GM19328 (cell line): ENCODE results near the gene DCC.

Experiments
- ATAC-seq: cut with Tn5 transposase; IDR thresholded peaks from one replicate; pipeline ENCODE4 v1.9.1; 2021; ENCODE audit warnings: mild to moderate bottlenecking, moderate library complexity; ENCODE audit not compliant: unreplicated experiment

Gene DCC

DNA sequence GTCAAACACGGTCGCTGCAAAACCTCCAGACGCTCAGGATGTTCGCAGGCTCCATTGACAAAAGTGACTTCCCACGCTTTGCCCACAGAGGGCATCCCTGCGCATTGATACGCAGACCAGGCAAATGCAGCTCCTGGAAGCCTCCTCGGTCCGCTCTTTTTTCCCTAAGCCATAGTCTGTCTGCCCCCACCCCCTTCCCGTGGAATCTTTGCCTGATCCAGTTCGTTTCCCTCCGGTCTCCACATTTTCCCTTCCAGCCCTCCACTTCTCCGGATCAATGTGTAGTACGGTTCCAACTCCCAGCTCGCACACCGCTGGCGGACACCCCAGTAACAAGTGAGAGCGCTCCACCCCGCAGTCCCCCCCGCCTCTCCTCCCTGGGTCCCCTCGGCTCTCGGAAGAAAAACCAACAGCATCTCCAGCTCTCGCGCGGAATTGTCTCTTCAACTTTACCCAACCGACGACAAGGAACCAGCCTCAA lies at the start of gene DCC:
TSS of gene DCC (plus strand) at position 307 of the 481 bp plus-strand sequence. CDS start 591 bp downstream, outside the sequence.
- no peak for ATAC-seq

GRCh38 chr18:52310651-52311050 lies 29.3 kb upstream of the DCC start:
- ATAC-seq = no peak

- no peak for ATAC-seq
These were observed 28.7 kb upstream of the DCC start for GRCh38 chr18:52311331-52311730.

DNA sequence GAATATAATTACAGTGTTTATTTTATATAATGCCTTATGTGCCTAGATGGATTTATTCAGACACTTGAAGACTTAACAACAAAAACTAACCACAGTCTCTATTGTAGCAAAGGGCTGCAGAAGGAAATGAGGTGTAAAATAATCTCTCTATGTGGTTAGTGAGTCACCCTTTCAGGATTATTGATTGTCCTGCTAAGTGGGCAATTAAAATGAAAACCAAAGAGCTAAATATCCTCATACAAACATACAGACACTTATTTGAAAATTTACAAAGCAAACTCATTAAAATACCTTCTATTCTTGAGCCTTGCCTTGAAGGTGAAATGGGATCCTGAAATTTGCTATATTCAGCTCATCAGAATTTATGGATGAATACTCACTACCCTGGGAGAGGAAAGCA lies 27.7 kb upstream of the DCC start:
- no peak for ATAC-seq

DNA sequence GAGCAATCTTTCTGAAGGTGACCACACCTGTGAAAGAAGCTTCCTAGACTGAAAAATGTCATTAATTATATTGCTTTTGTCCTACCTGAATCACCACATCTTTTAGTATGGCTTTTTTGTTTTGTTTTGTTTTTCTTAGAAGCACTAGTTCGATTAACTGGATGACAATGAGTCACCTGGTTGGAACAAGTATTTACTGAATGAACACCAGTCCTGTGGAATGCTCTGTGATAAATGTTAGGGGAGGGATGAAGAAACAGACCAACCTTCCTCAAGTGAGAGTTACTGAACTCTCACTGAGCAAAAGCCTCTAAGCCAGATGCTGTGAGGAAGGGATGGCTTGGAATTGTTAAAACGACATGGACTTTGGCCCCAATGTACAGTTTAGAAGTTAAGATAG lies 26.8 kb upstream of the DCC start:
- no peak for ATAC-seq

DNA sequence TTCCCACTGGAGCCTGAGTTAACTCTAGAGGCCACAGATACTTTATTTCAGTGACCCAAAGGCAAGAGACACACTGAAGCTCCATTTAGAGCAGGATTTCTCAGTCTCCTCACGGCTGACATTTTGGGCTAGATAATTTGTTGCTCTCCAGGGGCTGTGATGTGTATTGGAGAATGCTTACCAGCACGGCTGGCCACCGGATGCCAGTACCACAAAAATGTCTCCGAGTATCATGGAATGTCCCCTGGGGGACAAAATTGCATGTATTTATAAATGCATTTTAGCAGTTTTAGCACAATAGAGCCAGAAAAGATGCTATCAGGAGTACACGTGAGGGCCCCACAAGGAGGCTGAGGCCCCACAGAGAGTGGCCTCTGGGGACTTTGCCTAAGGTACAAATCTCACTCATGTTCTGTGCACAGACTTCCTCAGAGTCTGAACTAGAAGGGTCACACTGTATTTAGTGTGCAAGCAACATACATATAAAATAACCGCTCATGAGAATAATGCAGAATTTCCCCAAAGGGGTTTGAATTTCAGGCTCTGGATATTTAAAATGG lies 20.5 kb upstream of the DCC start:
- ATAC-seq = no peak

GRCh38 chr18:52322307-52322706 lies 17.7 kb upstream of the DCC start:
- ATAC-seq = no peak

DNA sequence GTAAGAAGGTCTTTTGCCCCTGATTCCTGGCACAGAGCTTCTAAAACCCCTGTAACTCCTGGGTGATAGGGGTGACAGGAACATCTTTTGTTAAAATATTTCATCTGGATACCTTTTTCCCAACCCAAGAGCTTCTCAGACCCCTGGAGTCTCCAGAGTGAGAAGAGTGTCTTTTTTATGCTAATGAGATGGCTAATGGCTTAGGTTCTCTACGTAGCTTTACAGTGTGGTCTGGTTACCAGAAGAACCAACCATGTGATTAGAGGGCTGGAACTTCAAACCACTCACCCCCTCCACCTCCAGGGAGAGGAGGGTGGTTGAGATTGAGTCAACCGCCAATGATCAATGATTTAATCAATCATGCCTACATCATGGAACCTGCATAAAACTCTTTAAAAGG lies 16.2 kb upstream of the DCC start:
- no peak for ATAC-seq

DNA sequence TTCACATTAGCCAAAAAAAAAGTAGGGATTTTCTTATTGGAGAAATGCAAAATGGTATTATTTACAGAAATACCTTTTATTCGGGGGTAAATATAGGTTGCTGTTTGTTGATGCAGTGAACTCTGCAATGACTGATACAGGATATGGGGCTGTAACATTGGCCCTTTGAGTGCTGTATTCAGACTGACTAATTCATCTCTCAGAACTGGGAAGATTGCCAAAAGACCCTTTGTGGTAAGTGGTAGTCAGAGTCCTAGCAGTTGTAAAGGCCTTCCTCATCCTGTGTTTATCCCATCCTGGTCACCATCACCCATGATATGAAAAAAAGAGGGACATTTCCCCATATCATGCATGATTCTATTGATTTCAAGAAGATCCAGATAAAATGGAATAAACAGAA lies 14.0 kb upstream of the DCC start:
- no peak for ATAC-seq

DNA sequence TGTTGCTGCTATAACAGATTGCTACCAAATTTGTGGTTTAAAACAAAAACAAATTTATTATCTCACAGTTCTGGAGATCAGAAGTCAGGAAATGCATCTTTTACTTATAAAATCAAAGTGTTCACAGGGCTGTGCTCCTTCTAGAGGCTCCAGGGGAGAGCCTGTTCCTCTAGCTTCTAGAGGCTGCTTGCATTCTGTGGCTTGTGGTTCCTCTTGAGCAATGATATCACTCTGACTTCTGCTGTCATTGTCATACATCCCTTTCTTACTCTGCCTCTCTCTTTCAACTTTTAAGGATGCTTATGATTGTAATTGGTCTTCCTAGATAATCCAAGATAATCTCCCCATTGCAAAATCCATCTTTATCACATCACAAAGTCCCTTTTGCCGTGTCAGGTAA lies 6.1 kb upstream of the DCC start:
- no peak for ATAC-seq

GRCh38 chr18:52334307-52334706 lies 5.7 kb upstream of the DCC start:
- ATAC-seq = no peak

- no peak for ATAC-seq
These were observed 5.1 kb upstream of the DCC start for GRCh38 chr18:52334896-52335295.

DNA sequence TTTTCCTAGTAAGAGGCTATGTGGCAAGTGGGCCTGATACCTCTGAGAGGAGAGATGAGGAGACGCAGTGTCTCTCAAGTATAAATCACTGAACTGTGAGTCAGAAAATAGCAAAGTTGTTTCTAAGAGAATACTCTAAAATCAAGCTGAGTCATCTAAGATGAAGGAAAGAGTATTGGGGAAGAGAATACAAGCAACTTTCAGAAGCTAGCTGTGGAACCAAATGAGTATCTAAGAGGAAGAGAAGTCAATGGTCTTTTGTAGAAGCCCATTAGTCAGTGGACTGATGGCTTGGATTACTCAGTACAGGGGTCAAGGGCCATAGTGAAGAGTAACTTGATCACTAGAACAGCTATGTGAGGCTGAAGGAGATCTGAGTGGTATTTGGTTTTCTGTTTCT lies 2.7 kb upstream of the DCC start:
- no peak for ATAC-seq

GRCh38 chr18:52340406-52341102 lies 557 bp downstream of the DCC start:
- ATAC-seq = no peak

DNA sequence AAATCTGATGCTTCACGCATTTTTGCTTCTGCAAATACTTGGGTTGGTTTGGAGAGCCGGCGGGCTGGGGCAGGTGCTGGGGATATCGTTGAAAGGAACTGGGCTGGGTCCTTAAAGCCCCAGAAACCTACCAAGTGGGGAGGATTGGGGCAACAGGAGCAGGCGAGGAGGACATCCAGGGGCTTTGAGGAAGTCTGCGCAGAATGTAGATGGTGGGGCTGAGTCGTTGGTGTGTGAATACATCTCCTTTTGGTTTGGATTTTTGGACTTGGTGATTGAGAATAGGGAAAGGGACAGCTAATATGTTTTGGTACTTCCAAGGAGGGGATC lies 1.1 kb downstream of the DCC start:
- ATAC-seq = no peak

GRCh38 chr18:52341608-52342381 lies 1.8 kb downstream of the DCC start:
- no peak for ATAC-seq

DNA sequence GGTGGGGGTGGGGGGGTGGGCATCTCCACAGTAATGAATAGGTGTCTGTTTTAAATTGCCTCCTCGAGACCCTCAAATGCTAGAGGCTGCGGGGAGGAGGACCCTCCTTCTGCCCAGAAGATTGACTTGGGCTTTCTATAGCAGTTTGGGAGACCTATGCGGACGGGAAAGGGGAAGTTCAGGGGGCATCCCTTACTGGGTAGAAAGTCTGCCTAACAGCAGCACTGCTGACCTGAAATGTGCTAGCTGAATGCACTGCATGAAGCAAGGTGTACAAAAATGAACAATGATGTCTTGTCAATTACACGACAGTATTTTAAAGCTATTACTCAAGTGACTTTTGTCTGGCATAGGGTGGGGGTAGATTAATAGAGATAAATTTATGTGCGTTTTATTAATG lies 2.5 kb downstream of the DCC start:
- no peak for ATAC-seq

DNA sequence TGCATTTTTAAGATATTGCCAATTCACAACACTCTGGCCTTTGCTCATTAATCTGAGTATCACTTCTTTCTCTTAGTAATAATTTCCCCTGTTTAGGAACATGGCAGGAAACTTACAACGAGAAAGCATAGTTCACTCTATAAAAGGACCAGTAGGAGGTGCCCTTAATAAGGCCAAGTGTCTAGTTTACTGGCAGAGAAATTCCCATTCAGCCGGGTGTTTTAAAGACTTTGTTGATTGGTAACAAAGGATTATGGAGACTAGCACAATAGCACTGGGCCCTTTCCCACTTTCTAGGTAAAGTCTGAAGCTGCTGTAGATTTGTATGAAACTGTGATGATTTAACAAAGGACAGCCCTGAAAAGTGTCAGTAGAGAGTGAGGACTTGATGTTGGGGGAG lies 3.1 kb downstream of the DCC start:
- ATAC-seq = no peak

GRCh38 chr18:52343731-52344340 lies 3.8 kb downstream of the DCC start:
- ATAC-seq = no peak

DNA sequence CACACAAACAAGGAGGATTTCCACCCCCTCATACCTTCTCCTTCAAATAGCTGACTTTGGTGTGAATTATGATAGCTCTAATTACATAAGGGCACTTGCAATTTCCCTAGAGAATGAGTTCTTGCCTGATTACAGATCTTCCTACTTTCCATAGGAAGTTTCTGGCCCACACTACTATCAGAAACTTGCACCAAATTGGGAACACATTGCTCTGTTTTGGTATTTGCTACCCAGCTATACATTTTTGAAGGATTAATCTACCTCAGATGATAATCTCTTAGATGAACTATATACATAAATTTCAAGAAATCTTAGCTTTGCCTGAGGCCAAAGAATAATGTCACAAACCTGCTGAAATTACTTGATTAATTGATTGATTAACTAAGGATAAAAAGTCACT lies 4.9 kb downstream of the DCC start:
- no peak for ATAC-seq

DNA sequence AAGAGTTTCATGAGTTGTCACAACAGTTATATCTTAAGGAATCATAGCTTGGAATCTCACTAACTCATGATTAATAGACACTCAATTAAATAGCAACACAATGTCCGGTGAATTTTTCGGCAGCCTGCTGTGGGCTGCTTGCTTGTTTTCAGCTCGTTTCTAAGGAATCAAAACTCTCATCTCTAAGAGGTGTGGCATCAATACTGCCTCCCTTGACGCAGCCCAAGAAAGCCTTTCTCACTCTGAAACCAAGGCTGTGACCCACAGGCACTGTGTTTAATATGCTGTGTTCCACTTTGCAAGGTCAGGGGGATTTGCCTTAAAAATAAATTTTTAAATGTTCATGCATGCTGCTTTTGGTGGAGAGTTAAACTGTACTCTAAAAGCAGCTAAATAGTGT lies 5.4 kb downstream of the DCC start:
- ATAC-seq = no peak

GRCh38 chr18:52348209-52348608 lies 8.2 kb downstream of the DCC start:
- no peak for ATAC-seq
